Fibroblast of mammary gland (primary cell): ENCODE data around the gene SHANK1.

Experiments
- DNase-seq: peaks from one replicate; pipeline ENCODE4 v3.0.0-alpha.2; 2010; ENCODE audit warnings: low read depth
- H3K4me3 ChIP-seq: 2 replicates; pipeline ENCODE4 v1.5.1; 2011; ENCODE audit warnings: low read depth, mild to moderate bottlenecking, low read length, moderate library complexity; ENCODE audit not compliant: control insufficient read depth
- CTCF ChIP-seq: conservative IDR thresholded peaks from 2 replicates; pipeline ENCODE4 v1.5.1; 2011; ENCODE audit warnings: low read depth, low read length, inconsistent platforms; ENCODE audit not compliant: control insufficient read depth, insufficient read depth

The SHANK1 gene

GRCh38 chr19:50702871-50703829 lies 16.5 kb downstream of the SHANK1 start:
- DNase-seq, result no peak
- H3K4me3 ChIP-seq, result no peak overlapping the region
- no peak for TF ChIP-seq CTCF

GRCh38 chr19:50702158-50702870 lies 17.3 kb downstream of the SHANK1 start:
- no peak for DNase-seq
- no peak for TF ChIP-seq CTCF
- no peak overlapping the region for H3K4me3 ChIP-seq

DNA sequence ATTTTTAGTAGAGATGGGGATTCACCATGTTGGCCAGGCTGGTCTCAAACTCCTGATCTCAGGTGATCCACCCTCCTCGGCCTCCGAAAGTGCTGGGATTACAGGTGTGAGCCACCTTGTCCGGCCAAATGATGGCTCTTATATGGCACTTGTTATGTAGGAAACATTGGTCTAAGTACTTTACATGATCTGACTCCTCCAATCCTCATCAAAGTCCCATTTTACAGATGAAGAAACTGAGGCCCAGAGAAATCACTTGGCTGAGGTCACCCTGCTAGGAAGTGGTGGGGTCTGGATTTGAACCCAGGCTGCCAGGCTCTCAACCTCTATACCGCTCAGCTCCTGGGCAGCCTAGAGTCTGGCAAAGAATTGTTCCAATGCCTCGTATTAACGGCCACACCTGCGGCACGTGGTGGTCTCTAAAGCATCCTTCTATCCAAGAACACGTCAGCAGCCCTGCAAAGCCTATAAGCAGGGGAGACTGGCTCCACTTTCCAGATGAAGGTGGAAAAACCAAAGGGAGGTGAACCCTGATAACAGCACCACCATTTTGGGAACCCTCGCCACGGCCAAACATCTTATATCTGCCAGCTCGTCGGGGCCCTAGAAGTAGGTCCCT lies 18.1 kb downstream of the SHANK1 start:
- TF ChIP-seq CTCF, result no peak
- DNase-seq, result no peak
- no peak overlapping the region for H3K4me3 ChIP-seq

GRCh38 chr19:50697414-50698124 lies 22.0 kb downstream of the SHANK1 start:
- no peak for DNase-seq
- no peak for TF ChIP-seq CTCF
- no peak overlapping the region for H3K4me3 ChIP-seq

DNA sequence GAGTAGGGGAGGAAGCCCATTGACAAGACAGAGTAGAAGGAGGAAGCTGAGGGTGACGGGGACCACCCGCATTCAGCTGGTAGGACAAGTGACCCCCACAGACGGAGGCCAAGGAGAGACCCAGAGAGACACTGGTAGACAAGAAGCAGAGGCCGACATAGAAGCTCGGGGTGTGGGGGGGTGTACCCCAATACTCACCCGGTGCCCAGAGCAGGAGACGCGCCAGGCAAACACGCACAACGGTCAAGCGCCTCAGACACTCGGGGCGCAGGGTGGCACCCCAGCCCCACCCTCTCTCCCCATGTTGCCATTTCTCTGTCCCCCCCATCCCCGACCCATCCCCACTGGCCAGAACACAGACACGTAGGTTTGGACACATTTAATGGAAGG lies 23.5 kb downstream of the SHANK1 start:
- no peak for DNase-seq
- TF ChIP-seq CTCF, result no peak

More for the DNA sequence above, 23.5 kb downstream of the SHANK1 start:
- no peak overlapping the region for H3K4me3 ChIP-seq
